HCT116 (cell line): ENCODE measurements around the gene VPS11. TPM values are rescaled to one million over a fixed set of nuclear protein-coding genes. Genes with fewer than 3 reads are reported as not detected.

Experiments used
- ATAC-seq: fragments of 200-7000 bp; cut with Tn5 transposase; 2 replicates; pipeline ENCODE4 v1.9.1; 2020; ENCODE audit warnings: mild to moderate bottlenecking, moderate library complexity
- BruUV-seq: library from RNA; stranded (reverse); fragments of 400-500 nt; replicated peaks from 2 replicates; lab custom pipeline; 2021; lab: Mats Ljungman, UMichigan
- CTCF ChIA-PET: fragments of 300-600 bp; sonication (Branson Sonifier 250); formaldehyde crosslinking; loops from one replicate; lab custom pipeline; 2021; ENCODE audit warnings: antibody characterized with exemption; lab: Charles Lee
- POLR2A ChIA-PET: fragments of 300-600, 350-600 bp; sonication (Branson Sonifier 250); formaldehyde crosslinking; loops from one replicate; lab custom pipeline; 2021; ENCODE audit warnings: antibody characterized with exemption; lab: Charles Lee
- RAD21 ChIA-PET, 2 experiments: fragments of 300-600 bp; sonication (Branson Sonifier 250); formaldehyde crosslinking; loops; one replicate each; lab custom pipeline; 2023; ENCODE audit warnings: low total read pairs in 2 of 2; ENCODE audit not compliant: uncharacterized antibody in 2 of 2, unreplicated experiment in 2 of 2, low non-redundant PET in 1 of 2; lab: Charles Lee
- DNase-seq: peaks from one replicate; pipeline ENCODE4 v3.0.0-alpha.2; 2010; ENCODE audit warnings: low read depth, low spot score
- H2AFZ ChIP-seq: fragments of 200-600 bp; shearing (Covaris generic), sonication (generic); 2 replicates; pipeline ENCODE4 v1.6.1; 2017; ENCODE audit warnings: low read depth, mixed run types, mixed read lengths, antibody characterized with exemption, low read length; ENCODE audit not compliant: poor library complexity, severe bottlenecking
- H3K27ac ChIP-seq: 2 replicates; pipeline ENCODE4 v1.5.1; 2012; ENCODE audit warnings: low read depth, low read length
- H3K27me3 ChIP-seq: fragments of 200-600 bp; sonication (generic); 2 replicates; pipeline ENCODE4 v1.6.1; 2016; ENCODE audit warnings: mixed run types, low read length, mixed read lengths; ENCODE audit not compliant: insufficient read depth
- H3K36me3 ChIP-seq, 2 experiments: fragments of 200-500 bp in 1 of 2; fragments of 200-600 bp in 1 of 2; sonication (Bioruptor generic) in 1 of 2; sonication (generic) in 1 of 2; 2 replicates each; pipeline versions ENCODE4 v1.5.1 to v1.6.1; 2014 to 2016; ENCODE audit warnings: low read length in 2 of 2, inconsistent platforms in 1 of 2, mixed read lengths in 1 of 2, mixed run types in 1 of 2; ENCODE audit not compliant: insufficient read depth in 2 of 2, control insufficient read depth in 1 of 2
- H3K4me1 ChIP-seq, 2 experiments: fragments of 200-600 bp in 1 of 2; sonication (generic) in 1 of 2; 2 replicates each; pipeline versions ENCODE4 v1.5.1 to v1.6.1; 2012 to 2017; ENCODE audit warnings: low read length in 2 of 2, inconsistent platforms in 1 of 2, mild to moderate bottlenecking in 1 of 2, mixed read lengths in 1 of 2, mixed run types in 1 of 2, moderate library complexity in 1 of 2; ENCODE audit not compliant: insufficient read depth in 2 of 2, control insufficient read depth in 1 of 2
- H3K4me2 ChIP-seq: fragments of 200-600 bp; sonication (generic); 2 replicates; pipeline ENCODE4 v1.6.1; 2017; ENCODE audit warnings: mixed run types, low read length, mixed read lengths
- H3K4me3 ChIP-seq, 2 experiments: fragments of 200-600 bp in 1 of 2; sonication (generic) in 1 of 2; replicated peaks in 1 of 2; 2 replicates each; pipeline ENCODE4 v1.5.1; 2011 to 2016; ENCODE audit warnings: low read length in 2 of 2, control low read depth in 1 of 2, low read depth in 1 of 2, mild to moderate bottlenecking in 1 of 2, mixed read lengths in 1 of 2, mixed run types in 1 of 2
- H3K79me2 ChIP-seq: fragments of 200-600 bp; sonication (generic); 2 replicates; pipeline ENCODE4 v1.6.1; 2017; ENCODE audit warnings: mild to moderate bottlenecking, mixed run types, low read length, moderate library complexity, mixed read lengths; ENCODE audit not compliant: insufficient read depth
- H3K9ac ChIP-seq: fragments of 200-600 bp; sonication (generic); 2 replicates; pipeline ENCODE4 v1.6.1; 2016; ENCODE audit warnings: low read length, mixed read lengths
- H3K9me2 ChIP-seq: fragments of 200-600 bp; sonication (generic), shearing (Covaris generic); 2 replicates; pipeline ENCODE4 v1.6.1; 2017; ENCODE audit warnings: mixed run types, mild to moderate bottlenecking, moderate library complexity; ENCODE audit not compliant: insufficient read depth
- H3K9me3 ChIP-seq, 2 experiments: fragments of 200-500 bp in 1 of 2; fragments of 200-600 bp in 1 of 2; sonication (Bioruptor generic) in 1 of 2; sonication (generic) in 1 of 2; 2 replicates each; pipeline ENCODE4 v1.6.1; 2014 to 2017; ENCODE audit warnings: low read length in 2 of 2, mixed read lengths in 2 of 2, inconsistent platforms in 1 of 2, low read depth in 1 of 2, mild to moderate bottlenecking in 1 of 2, mixed run types in 1 of 2, moderate library complexity in 1 of 2; ENCODE audit not compliant: control insufficient read depth in 1 of 2, insufficient read depth in 1 of 2
- H4K20me1 ChIP-seq: fragments of 200-600 bp; sonication (generic), shearing (Covaris generic); 2 replicates; pipeline ENCODE4 v1.6.1; 2017; ENCODE audit warnings: mixed run types, mild to moderate bottlenecking, moderate library complexity; ENCODE audit not compliant: insufficient read depth
- CBX3 ChIP-seq: IDR thresholded peaks from 2 replicates; pipeline ENCODE4 v1.6.1; 2012; ENCODE audit warnings: low read depth
- CEBPB ChIP-seq: IDR thresholded peaks from 2 replicates; pipeline ENCODE4 v1.6.1; 2012; ENCODE audit warnings: low read depth
- EGR1 ChIP-seq: IDR thresholded peaks from 2 replicates; pipeline ENCODE4 v1.6.1; 2012; ENCODE audit warnings: low read depth
- ELF1 ChIP-seq: IDR thresholded peaks from 2 replicates; pipeline ENCODE4 v1.6.1; 2012; ENCODE audit warnings: low read depth, borderline replicate concordance
- EZH2 ChIP-seq: fragments of 200-600 bp; sonication (generic); IDR thresholded peaks from 2 replicates; pipeline ENCODE4 v1.6.1; 2017; ENCODE audit warnings: antibody characterized with exemption, mixed run types
- EZH2phosphoT487 ChIP-seq: fragments of 200-600 bp; IDR thresholded peaks from 2 replicates; pipeline ENCODE4 v1.6.1; 2018; ENCODE audit warnings: antibody characterized with exemption, borderline replicate concordance
- JUND ChIP-seq: IDR thresholded peaks from 2 replicates; pipeline ENCODE4 v1.6.1; 2012
- MAX ChIP-seq: IDR thresholded peaks from 2 replicates; pipeline ENCODE4 v1.6.1; 2012
- RAD21 ChIP-seq: IDR thresholded peaks from 2 replicates; pipeline ENCODE4 v1.6.1; 2012; ENCODE audit warnings: low read depth, mild to moderate bottlenecking
- REST ChIP-seq: IDR thresholded peaks from 2 replicates; pipeline ENCODE4 v1.6.1; 2012; ENCODE audit warnings: low read depth
- SIN3A ChIP-seq: IDR thresholded peaks from 2 replicates; pipeline ENCODE4 v1.6.1; 2012; ENCODE audit warnings: low read depth
- YY1 ChIP-seq: IDR thresholded peaks from 2 replicates; pipeline ENCODE4 v1.6.1; 2011; ENCODE audit warnings: low read length, low read depth, moderate library complexity, mild to moderate bottlenecking; ENCODE audit not compliant: insufficient replicate concordance; ENCODE audit errors: extremely low read depth
- ZFX ChIP-seq: fragments of 450-650 bp; IDR thresholded peaks from 2 replicates; pipeline ENCODE4 v1.6.1; 2017
- intact Hi-C: fragments of 100-400 bp; cut with micrococcal nuclease; formaldehyde crosslinking; loops from 2 replicates; pipeline ENCODE4 v1.10.0; 2022
- total RNA-seq: library from RNA; stranded (reverse); gene quantifications from one replicate; pipeline ENCODE4 v1.2.1, GENCODE V29; 2021; ENCODE audit not compliant: unreplicated experiment

VPS11 gene
- total RNA-seq, 1 experiment from 2014 or later, result 20.4 TPM

DNA sequence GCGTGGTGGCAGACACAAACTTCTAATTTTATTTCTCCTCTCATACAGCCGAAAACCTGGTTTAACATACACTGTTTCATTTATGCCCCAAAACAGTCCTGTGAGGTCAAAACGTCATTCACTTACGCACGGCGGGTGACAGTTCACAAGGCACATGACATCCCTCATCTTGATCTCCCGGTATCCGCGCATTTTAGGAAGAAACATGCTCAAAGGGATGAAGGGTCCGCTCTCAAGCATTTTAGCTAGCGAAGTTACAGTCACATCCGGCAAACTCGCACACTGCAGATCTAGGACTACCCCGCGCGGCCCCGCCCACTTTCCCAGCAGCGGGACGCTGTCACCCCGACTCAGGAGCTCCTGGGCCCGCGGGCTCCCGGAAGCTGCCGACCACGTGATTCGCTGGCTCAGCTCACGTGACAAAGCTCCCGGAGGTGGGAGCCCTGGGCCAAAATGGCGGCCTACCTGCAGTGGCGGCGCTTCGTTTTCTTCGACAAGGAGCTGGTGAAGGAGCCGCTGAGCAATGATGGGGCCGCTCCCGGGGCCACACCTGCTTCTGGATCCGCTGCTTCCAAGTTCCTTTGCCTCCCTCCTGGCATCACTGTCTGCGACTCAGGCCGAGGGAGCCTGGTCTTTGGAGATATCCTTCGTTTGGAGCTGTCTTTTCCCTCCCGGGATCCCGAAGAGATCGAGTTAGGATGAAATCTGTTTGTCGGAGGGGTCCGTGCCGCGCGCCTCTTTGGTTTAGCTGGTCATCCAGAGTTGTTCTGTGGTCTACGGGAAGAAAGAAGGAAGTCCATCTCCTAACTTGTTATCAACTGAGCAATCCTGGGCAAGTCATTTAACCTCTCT, at the start of gene VPS11 (continued):
- TF ChIP-seq REST, result no peak
- TF ChIP-seq ZFX, result no peak
- TF ChIP-seq ELF1, result peak; percentile 61; the same call in 1 of the 2 replicates
- TF ChIP-seq MAX, result peak; percentile 86
- TF ChIP-seq RAD21, result no peak
- TF ChIP-seq, all 23 proteins: peak for 10

DNA sequence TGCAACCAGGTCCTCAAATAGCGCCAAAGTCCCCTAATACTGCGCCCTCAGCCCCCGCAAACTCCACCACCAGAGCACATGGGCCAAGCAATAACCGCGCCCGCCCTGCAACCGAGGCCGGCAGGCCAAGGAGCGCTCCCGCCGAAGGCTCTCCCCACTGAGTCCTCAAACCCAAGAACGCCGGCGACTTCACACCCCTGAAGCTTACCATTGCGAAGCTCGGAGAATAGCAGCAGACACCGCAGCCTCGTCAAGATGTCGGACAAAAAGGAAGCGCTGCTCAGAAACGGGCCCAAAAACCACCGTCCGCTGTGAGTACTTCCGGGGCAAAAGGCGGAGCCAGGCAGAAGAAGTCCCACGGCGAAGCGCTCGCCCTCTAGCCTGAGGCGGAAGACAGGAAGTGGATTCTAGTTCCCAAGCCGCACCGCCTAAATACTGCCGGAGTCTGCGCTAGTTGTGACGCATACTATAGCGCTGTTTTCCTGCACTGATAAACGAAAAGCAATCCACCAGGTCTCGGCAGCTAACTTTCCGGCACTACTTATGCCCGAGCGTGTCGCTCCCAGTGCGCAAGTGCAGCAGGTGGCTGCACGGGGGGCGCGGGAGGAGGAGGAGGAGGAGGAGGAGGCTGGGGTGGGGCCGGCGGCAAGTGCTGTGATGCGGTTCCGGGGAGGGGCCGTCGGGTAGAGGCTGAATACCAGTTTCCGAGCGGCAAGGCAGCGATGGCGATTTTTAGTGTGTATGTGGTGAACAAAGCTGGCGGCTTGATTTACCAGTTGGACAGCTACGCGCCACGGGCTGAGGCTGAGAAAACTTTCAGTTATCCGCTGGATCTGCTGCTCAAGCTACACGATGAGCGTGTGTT, 49.3 kb upstream of the VPS11 start, which contains the start of the genes RPS25 and TRAPPC4:
Gene RPS25 (minus strand): TSS at position 270 of the 865 bp plus-strand sequence. CDS start 59 bp downstream, at position 211.
Gene TRAPPC4 (plus strand): TSS at position 693 of the 865 bp plus-strand sequence. CDS start 30 bp downstream, at position 723.
- H2AFZ ChIP-seq, result no peak within 1 kb of the TSS
- ATAC-seq (peak; percentile 81), DNase-seq (peak; percentile 94)
- peaks cover 65% of the 10 kb centered on the region for H3K79me2 ChIP-seq
- H3K4me3 ChIP-seq, result peak within 1 kb of the TSS; percentile 72 to 91
- ChIA-PET CTCF (no interaction called here), RAD21 (no interaction called here), POLR2A (interaction anchor here (0.6 to 1.8 kb wide), 3 partner anchors 15 to 106 kb away, joined by 3 to 5 read pairs (median 4); no protein-coding TSS in a partner anchor)
- peak within 1 kb of the TSS; percentile 99 for H3K9ac ChIP-seq
- peaks cover 18 to 32% of the 10 kb centered on the region in 2 experiments for H3K4me1 ChIP-seq
- H3K9me3 ChIP-seq, result no peaks in the 10 kb centered on the region
- H3K4me2 ChIP-seq, result peak within 1 kb of the TSS; percentile 70
- H3K36me3 ChIP-seq, result peaks cover 30 to 58% of the 10 kb centered on the region in 2 experiments
- H4K20me1 ChIP-seq, result no peaks in the 10 kb centered on the region
- no peaks in the 10 kb centered on the region for H3K27me3 ChIP-seq
- BruUV-seq, result no TSS peak
- H3K27ac ChIP-seq, result peak within 1 kb of the TSS; percentile 96
- intact Hi-C loops, result loop anchor here (2.0 to 5.0 kb wide), 2 partner anchors 84 to 106 kb away; no protein-coding TSS in a partner anchor
- no peaks in the 10 kb centered on the region for H3K9me2 ChIP-seq
- TF ChIP-seq ELF1 (no peak; the same call in 1 of the 2 replicates), SIN3A (peak; percentile 77), EZH2 (no peak), CEBPB (no peak), JUND (no peak), EZH2phosphoT487 (no peak), REST (no peak), MAX (peak; percentile 94), YY1 (peak; percentile 92), RAD21 (no peak), ZFX (peak; percentile 57; the same call in 1 of the 2 replicates), EGR1 (peak; percentile 72), CBX3 (no peak)
